Activated T-cell treated with anti-CD3 and anti-CD28 coated beads for 4 hours (primary cell): Measurements from ENCODE around the gene TRIM46.

Experiments
- DNase-seq: peaks from one replicate; pipeline ENCODE4 v3.0.0-alpha.2; 2020

The TRIM46 gene, protein sequence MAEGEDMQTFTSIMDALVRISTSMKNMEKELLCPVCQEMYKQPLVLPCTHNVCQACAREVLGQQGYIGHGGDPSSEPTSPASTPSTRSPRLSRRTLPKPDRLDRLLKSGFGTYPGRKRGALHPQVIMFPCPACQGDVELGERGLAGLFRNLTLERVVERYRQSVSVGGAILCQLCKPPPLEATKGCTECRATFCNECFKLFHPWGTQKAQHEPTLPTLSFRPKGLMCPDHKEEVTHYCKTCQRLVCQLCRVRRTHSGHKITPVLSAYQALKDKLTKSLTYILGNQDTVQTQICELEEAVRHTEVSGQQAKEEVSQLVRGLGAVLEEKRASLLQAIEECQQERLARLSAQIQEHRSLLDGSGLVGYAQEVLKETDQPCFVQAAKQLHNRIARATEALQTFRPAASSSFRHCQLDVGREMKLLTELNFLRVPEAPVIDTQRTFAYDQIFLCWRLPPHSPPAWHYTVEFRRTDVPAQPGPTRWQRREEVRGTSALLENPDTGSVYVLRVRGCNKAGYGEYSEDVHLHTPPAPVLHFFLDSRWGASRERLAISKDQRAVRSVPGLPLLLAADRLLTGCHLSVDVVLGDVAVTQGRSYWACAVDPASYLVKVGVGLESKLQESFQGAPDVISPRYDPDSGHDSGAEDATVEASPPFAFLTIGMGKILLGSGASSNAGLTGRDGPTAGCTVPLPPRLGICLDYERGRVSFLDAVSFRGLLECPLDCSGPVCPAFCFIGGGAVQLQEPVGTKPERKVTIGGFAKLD

DNA sequence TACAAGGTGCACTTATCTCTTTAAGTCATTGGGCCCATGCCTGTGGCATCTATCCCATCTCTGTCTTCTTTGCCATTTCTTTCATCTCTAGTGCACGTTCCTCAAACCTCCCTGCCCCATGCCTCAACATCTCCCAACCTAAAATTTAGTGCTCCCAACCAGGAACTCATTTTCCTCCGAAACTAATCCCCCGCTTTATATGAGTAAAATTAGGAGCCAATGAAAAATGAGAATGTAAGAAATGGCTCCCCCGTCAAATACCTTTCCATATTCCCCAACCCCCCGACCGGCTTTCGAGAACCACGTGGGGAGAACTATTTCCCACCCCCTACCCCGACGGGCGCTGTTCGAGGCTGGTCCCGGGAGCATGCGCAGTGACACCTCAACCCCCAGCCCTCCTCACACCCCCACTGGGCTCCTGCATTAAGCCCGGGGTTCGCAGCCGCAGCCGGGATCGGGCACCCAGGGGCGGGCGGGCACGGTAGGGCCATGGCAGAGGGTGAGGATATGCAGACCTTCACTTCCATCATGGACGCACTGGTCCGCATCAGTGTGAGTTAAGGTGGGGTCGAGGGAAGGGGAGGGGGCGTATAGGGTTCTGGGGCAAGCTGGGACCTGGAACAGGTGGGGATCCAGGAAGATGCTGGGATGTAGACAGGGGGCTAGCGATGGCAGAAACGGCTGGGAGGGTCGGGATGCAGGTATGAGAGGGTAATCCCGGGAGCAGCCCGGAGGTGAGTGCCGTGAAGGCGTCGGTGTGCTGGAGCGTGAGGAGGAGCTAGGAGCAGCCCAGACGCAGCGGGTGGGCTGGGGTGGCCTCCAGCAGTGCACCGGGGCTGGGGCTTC lies at the start of gene TRIM46:
TRIM46 (plus strand) TSS at position 372 of the 846 bp plus-strand sequence; CDS start at position 490, 118 bp downstream.
- DNase-seq: peak; percentile 65

DNA sequence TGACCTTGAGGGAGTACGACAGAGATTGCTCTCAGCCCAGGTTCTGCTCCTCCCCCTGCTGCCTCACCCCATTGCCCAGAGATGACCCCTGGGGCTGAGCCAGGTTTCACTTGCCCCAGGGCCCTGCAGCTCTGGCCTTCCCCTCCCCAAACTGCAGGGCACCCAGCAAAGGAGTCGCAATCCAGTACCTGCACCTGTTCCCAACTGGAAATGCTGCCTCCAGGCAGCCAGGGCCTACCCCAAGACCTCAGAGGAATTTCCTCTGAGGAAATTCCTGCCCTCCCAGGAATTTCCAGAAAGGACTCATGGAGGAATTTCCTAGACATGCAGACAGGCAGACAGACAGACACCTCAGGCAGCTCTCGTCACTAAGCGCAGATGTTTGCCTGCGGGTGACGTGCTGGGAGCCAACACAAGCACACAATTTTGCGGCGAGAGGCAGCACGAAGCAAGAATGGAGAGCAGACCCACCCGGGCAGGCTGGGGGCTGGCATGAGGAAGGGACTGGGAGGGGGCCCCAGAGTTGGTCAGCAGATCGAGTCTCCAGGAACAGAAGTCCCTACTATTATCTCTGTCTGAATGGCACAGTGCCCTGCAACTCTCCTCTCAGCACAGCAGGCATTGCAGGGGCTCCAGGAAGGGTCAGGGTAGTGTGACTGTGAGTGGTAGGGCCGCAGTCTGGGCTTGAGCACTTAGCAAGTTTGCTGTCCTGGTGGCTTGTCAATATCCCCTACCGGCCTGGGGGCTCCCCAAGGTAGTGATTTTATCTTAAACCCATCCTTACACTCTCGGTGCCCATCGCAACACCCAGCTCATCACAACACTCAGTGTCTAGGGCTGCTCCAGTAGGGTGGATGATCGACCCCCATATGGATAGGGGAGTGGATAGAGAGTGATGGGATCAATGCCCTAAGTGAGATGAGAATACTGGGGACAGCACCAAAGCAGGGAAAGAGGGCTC lies 48.9 kb upstream of the TRIM46 start:
- DNase-seq: no peak

DNA sequence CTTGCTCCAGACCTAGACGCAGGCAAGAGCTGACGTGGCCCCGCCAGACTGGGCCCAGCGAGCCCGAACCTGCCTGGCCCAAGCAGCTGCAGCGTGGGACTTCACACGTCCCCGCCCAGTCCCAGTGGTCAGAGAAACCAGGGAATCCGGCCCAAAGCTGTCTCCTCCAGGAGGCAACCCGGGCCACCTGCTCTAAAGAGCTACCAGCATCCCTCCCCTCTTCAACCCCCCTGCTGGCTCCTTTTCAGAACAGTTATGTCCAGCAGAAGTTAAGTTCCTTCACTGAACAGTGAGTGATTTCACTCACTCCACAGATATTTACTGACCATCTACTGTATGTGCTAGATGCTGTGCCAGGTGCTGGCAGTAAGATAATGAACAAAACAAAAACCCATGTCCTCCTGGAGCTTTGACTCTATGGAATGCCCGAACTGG lies 48.1 kb upstream of the TRIM46 start:
- DNase-seq: no peak

DNA sequence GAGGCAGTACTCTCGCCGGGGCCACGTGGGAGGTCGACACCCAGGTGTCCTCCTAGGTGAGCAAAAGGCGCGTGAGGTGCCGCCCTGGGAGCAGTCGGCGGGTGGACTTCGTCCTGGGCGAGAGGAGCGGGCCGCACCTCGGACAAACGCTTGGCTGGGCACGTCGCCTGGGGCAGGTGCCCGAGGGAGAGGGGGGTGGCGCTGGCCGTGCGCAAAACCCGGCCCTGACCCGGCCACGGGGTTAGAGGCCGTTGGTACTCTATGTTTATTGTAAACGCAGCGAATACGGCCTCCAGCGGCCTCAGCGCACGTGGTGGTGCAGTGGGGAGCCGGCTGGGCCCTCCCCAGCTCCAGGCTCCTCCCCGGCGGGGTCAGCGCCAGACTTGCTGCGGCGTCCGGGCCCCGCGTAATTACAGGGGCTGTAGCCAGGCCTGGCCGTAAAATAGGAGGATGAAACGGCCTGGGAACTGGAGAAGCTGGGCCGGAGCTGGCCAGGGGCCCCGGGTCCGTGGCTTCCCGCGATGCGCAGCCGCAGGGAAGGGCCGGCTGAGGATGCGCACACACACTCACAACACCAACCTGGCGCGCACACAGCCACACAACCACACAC lies 47.6 kb upstream of the TRIM46 start:
- no peak for DNase-seq

DNA sequence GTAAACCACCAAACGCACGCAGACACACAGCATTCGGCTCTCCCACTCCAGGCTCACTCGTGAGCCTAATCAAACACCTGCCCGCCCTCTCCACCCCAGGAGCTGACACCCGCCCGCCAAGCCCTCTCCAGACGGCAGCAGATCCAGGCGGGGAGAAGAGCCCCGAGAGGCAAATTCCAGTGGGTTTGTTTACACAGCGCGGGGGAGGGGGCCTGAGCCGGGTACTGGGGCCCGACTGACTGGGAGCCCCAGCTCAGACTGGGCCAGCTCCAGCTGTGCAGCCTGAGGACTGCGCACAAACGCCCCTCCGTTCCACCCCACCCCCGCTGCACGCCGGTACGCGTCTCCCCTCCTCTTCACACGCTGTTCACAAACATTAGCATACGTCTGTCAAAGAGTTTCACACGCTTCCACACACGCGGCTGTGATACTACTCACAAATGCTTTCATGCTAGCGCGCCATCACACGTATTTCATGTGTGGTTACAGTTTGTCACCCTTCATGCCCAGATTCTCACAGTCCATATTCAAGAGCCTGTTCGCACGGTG lies 47.0 kb upstream of the TRIM46 start:
- DNase-seq: peak; percentile 16

DNA sequence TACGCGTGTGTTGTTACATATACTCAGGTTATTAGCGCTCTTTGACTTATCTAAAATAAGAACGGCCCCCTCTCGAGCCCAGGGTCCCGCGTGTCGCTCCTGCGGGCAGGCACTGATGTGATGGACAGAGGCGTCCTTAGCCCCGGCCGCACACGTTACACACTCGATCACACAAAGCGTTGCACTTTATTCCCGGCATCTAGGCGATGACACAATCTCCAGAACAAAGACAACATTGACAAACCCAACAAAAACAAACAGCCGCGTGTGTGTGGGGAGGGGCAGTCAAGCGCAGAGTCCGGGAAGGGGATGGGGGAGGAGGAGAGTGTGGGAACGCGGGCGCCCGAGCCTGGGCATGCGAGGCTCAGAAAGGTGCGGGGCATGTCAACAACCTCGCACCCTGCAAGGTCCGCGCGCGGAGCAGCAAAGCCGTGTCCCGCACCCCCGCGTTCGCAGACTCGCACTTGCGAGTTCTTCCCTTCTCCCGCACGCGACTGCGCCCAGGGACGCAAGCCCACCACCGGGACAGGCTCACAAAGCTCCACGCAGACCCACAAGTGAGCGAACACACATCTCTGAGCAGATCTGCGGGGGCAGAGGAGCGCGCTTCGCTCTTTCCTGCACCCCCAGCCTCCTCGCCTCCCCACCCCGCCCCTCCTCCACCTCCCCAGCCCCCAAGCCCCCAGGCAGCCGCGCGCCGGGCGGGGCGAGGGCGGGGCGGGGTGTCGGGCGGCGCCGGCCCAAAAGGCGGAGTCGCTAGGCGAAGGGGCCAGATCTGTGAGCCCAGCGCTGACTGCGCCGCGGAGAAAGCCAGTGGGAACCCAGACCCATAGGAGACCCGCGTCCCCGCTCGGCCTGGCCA lies 46.3 kb upstream of the TRIM46 start, which contains the start of gene EFNA1:
EFNA1 (plus strand) TSS at position 772 of the 862 bp plus-strand sequence. CDS start 102 bp downstream, outside the sequence.
- DNase-seq: peak; percentile 27

DNA sequence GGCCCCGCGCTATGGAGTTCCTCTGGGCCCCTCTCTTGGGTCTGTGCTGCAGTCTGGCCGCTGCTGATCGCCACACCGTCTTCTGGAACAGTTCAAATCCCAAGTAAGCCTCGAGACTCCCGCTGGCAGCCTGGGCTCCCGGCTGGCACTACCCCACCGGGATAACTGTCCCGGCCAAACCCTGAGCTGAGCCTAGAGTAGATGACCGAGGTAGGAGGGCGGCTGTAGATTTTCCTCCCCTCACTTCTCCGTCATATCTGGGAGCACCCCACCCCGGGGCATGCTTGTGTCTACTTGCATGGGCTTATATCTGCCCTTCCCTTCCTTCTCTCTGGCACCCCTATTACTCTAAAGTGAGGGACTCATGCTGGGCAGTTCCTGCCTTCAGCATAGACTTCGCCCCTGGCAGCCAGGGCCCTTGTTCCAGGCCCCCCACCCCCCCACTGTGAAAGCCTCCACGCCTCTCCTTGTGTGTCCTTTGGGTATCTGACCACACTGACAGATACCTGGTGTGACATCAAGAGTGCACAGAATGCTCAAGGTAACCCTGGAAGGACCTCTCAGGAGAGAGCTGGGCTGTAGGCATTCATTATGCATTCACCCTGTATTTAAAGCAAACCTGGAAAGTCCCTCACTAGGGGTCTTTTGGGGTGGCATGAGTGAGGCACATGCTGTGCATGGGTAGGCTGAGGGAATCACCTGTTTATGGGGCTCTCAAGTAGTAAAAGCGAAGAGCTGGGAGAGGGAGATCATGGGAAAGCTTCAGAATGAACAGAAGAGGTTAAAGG lies 45.5 kb upstream of the TRIM46 start:
- no peak for DNase-seq

DNA sequence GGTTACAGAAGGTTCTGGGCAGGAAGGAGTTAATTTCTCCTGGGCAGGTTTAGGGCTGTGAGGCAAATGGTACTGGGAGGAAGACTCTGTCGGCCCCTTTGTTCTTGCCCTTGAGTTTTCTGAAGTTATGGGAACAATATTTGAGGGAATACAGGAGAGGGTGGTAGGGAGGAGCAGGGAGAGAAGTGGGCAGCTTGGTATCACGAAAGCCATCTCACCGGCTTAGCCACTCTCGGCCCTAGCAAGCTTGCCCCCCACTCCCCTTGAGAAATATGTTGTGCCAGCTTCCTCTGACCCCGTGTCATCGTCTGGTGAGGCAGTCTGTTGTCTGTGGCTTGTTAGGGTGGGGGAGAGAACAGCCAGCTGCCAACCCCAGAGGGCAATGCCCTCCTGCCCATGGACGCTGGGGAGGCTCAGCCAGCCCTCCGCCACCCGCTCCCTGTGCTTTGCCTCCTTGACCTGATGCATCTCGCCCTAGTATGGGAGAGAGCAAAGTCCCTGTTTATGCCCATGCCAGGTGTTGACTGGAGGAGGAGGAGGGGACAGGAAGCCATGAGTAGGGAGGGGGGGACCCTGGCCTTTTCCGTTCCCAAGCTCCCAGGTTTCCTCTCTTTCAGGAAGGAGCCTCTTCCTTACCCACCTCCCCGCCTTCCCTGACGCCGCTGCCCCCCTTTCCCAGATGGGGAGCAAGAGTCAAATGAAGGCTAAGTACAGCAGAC lies 44.7 kb upstream of the TRIM46 start:
- no peak for DNase-seq

DNA sequence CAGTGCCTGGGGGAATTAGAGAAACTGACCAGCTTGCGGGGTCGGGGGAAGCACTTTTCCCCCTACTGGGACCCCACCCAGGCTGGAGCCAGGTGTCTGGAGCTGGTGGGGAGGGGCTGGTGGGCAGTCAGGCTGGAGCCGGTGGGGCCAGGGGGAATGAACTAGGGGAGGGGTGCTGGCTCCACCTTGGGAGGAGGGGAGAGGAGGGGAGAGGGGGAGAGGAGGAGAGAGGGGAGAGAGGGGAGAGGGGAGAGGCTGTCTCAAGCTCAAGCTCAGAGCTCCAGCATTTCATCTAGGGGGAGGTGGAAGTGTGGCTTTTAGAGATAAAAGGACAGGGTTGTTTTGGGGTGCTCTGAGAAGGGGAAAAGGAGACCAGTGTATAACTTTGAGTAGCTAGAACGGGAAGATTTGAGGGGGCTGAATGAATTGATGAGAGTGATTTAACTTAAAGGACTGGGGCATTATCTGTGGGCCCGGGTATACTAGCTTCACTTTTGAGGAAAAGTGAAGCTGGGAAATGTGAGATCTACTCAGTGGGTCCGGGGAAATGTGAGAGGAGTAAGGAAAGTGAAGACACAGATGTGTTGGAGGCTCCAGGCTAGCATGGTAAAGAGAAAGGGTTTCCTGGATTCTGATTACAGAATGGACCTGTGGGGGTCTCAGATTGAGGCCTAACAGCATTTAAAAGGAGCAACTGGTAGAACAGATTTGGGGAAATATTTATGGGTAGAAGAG lies 43.2 kb upstream of the TRIM46 start:
- DNase-seq: no peak

DNA sequence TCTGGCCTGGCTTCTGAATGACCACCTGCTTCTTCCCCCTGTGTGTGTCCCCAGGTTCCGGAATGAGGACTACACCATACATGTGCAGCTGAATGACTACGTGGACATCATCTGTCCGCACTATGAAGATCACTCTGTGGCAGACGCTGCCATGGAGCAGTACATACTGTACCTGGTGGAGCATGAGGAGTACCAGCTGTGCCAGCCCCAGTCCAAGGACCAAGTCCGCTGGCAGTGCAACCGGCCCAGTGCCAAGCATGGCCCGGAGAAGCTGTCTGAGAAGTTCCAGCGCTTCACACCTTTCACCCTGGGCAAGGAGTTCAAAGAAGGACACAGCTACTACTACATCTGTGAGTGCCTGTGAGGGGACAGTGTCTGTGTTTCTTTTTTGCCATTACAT lies 42.4 kb upstream of the TRIM46 start:
- DNase-seq: no peak

DNA sequence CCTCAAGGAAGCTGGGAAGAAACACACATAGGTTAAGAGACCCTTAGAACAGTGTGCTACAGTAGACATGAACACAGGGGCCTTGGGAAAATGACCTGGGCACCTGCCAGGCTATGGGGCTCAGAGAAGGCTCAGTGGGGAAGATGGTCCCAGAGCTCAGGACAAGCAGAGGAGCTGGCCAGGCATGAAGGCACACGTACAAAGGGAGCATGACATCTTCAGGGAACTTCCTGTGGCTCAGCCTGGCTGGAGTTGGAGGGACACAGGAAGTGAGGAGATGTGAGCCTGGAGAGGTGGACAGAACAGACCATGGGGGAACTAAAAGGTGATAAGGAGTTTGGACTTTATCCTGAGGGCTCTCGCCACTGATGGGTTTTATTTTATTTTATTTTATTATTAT lies 41.8 kb upstream of the TRIM46 start:
- no peak for DNase-seq

DNA sequence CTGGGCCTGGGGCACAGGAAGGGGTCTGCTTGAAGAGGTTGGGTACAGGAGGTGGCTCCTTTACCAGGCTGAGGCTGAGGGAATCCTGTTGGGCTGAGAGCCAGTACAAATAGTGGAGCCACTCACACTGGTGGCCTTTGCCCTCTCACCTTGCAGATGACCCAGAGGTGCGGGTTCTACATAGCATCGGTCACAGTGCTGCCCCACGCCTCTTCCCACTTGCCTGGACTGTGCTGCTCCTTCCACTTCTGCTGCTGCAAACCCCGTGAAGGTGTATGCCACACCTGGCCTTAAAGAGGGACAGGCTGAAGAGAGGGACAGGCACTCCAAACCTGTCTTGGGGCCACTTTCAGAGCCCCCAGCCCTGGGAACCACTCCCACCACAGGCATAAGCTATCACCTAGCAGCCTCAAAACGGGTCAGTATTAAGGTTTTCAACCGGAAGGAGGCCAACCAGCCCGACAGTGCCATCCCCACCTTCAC lies 39.8 kb upstream of the TRIM46 start:
- DNase-seq: no peak

DNA sequence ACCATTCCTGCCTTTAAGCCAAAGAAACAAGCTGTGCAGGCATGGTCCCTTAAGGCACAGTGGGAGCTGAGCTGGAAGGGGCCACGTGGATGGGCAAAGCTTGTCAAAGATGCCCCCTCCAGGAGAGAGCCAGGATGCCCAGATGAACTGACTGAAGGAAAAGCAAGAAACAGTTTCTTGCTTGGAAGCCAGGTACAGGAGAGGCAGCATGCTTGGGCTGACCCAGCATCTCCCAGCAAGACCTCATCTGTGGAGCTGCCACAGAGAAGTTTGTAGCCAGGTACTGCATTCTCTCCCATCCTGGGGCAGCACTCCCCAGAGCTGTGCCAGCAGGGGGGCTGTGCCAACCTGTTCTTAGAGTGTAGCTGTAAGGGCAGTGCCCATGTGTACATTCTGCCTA lies 39.3 kb upstream of the TRIM46 start:
- no peak for DNase-seq

DNA sequence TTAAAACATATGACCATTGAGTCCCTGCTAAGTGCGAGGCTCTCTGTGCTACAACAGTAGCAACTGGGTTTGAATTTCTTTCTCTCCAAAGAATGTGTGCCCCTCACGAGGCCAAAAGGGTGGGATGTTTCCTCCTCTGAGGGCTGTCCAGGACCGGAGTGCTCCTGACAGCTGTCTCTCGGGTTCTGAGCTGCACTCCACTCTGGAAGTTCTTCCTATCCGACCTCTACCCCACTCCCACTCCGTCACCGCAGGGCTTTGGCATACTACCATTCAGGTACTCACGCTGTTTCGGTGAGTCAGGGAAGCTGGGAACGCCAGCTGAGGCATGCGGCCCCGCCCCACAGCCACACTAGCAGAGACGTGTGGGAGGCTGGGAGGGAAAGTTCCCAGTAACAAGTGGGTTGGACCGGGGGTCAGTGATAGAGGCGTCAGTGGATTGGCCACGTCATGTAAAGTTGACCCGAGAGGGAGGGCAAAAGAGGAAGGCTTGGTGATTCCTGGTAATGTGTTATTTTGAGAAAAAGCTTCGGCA lies 38.7 kb upstream of the TRIM46 start:
- DNase-seq: peak; percentile 60

DNA sequence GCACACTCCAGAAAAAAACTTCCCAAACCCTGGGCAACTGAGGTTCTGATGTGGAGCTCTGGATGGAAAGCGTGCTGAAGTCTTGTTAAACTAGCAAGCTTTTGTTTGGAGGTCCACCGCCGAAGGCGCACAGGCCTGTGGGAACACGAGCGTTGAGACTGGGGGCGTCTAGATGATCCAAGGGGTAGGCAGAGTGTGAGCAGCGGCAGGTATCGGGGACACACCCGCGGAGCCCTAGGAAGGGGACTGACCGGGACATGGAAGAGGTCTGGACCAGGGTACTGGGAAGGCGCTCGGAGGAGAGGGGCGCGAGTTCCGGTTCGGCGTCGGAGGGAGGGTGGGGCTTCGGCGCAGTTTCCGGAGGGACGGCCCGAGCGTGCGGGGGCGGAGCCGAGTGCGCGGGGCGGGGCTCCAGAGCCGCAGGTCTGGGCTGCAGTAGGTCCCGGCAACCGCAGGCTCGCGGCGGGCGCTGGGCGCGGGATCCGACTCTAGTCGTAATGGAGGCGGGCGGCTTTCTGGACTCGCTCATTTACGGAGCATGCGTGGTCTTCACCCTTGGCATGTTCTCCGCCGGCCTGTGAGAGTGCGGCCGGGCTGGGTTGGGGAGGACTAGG lies 38.1 kb upstream of the TRIM46 start, which contains the start of gene SLC50A1:
SLC50A1 (plus strand) TSS at position 438 of the 614 bp plus-strand sequence; CDS start at position 498, 60 bp downstream.
- peak; percentile 86 for DNase-seq

DNA sequence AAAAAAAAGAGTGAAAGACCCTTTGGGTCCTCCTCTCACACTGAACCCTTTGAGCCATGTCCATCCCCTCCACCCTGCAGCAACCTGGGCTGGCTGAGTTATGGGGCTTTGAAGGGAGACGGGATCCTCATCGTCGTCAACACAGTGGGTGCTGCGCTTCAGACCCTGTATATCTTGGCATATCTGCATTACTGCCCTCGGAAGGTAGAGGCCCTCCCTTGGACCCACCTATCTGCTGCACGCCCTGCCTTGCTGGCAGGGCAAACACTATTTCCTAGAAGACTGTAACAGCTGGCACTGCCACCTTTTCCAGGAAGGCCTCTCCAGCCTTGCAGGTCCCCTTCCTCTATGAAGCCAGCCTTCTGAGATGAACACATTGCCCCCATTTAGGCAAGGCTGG lies 36.9 kb upstream of the TRIM46 start:
- no peak for DNase-seq
